Endothelial cell of umbilical vein (primary cell): Measurements from ENCODE around the gene HMCN1. TPM values are rescaled to one million over a fixed set of nuclear protein-coding genes. Genes with fewer than 3 reads are reported as not detected.

ENCODE experiments used
- BruUV-seq: library from RNA; stranded (reverse); fragments of 400-500 nt; replicated peaks from 2 replicates; lab custom pipeline; 2021; lab: Mats Ljungman, UMichigan
- CTCF ChIA-PET: fragments of 300-600, 350-600 bp; sonication (Branson Sonifier 250); formaldehyde crosslinking; loops from one replicate; lab custom pipeline; 2021; ENCODE audit warnings: antibody characterized with exemption, inconsistent platforms; lab: Charles Lee
- POLR2A ChIA-PET: fragments of 300-600, 350-600 bp; sonication (Branson Sonifier 250); formaldehyde crosslinking; loops from one replicate; lab custom pipeline; 2021; ENCODE audit warnings: antibody characterized with exemption, inconsistent platforms; lab: Charles Lee
- DNase-seq: peaks from one replicate; pipeline ENCODE4 v3.0.0-alpha.2; 2011; ENCODE audit warnings: low read depth, low spot score
- FAIRE-seq: peaks from 2 replicates; lab custom pipeline; 2011; peaks lifted over from hg19 to GRCh38; lab: Jason Lieb, UNC
- H2AFZ ChIP-seq: 2 replicates; pipeline ENCODE4 v1.6.0; 2012; ENCODE audit warnings: low read depth, low read length, control low read depth, inconsistent platforms
- H3K27ac ChIP-seq: 2 replicates; pipeline ENCODE4 v1.5.1; 2011; ENCODE audit warnings: low read depth, mild to moderate bottlenecking, control low read depth, low read length, moderate library complexity; ENCODE audit not compliant: insufficient read depth
- H3K27me3 ChIP-seq, 2 experiments: 2 replicates each; pipeline versions ENCODE4 v1.6.0 to v1.6.1; 2011; ENCODE audit warnings: low read length in 2 of 2, mixed read lengths in 1 of 2; ENCODE audit not compliant: control insufficient read depth in 2 of 2, insufficient read depth in 2 of 2
- H3K36me3 ChIP-seq, 2 experiments: 2 replicates in 1 of 2; 3 replicates in 1 of 2; pipeline ENCODE4 v1.5.1; 2011; ENCODE audit warnings: low read length in 2 of 2, mild to moderate bottlenecking in 1 of 2, moderate library complexity in 1 of 2; ENCODE audit not compliant: control insufficient read depth in 2 of 2, insufficient read depth in 2 of 2; ENCODE audit errors: extremely low read depth in 1 of 2
- H3K4me1 ChIP-seq: 3 replicates; pipeline ENCODE4 v1.5.1; 2011; ENCODE audit warnings: mild to moderate bottlenecking, low read length; ENCODE audit not compliant: control insufficient read depth, insufficient read depth; ENCODE audit errors: extremely low read depth
- H3K4me2 ChIP-seq: 2 replicates; pipeline ENCODE4 v1.6.1; 2011; ENCODE audit warnings: low read length, control low read depth, mixed read lengths; ENCODE audit not compliant: insufficient read depth
- H3K4me3 ChIP-seq, 3 experiments: fragments of 200-600 bp in 1 of 3; sonication (generic), shearing (Covaris generic) in 1 of 3; replicated peaks in 1 of 3; 2 replicates each; pipeline ENCODE4 v1.5.1; 2011 to 2016; ENCODE audit warnings: control low read depth in 3 of 3, low read length in 3 of 3, mild to moderate bottlenecking in 2 of 3, inconsistent platforms in 1 of 3, low read depth in 1 of 3, moderate library complexity in 1 of 3; ENCODE audit not compliant: insufficient read depth in 1 of 3
- H3K79me2 ChIP-seq: 2 replicates; pipeline ENCODE4 v1.6.0; 2012; ENCODE audit warnings: low read length, inconsistent platforms; ENCODE audit not compliant: control insufficient read depth, insufficient read depth
- H3K9ac ChIP-seq: replicated peaks from 2 replicates; pipeline ENCODE3; 2011; ENCODE audit warnings: low read length, control low read depth; ENCODE audit not compliant: insufficient read depth; ENCODE audit errors: extremely low read depth
- H3K9me1 ChIP-seq: replicated peaks from 3 replicates; pipeline ENCODE4 v1.6.0; 2011; ENCODE audit warnings: mild to moderate bottlenecking, low read length; ENCODE audit not compliant: control insufficient read depth, insufficient read depth; ENCODE audit errors: extremely low read depth
- H3K9me3 ChIP-seq: replicated peaks from 2 replicates; pipeline ENCODE4 v1.5.1; 2012; ENCODE audit warnings: low read length, inconsistent platforms; ENCODE audit not compliant: control insufficient read depth, insufficient read depth
- H4K20me1 ChIP-seq: replicated peaks from 2 replicates; pipeline ENCODE3; 2011; ENCODE audit warnings: mild to moderate bottlenecking, low read length; ENCODE audit not compliant: control insufficient read depth, insufficient read depth; ENCODE audit errors: extremely low read depth
- CTCF ChIP-seq, 2 donors: IDR thresholded peaks; 1 replicate in 1 of 2; 2 replicates in 1 of 2; pipeline ENCODE4 v1.5.1; 2011; ENCODE audit warnings: low read length in 2 of 2, mild to moderate bottlenecking in 2 of 2, moderate library complexity in 2 of 2, control low read depth in 1 of 2, inconsistent platforms in 1 of 2, low read depth in 1 of 2; ENCODE audit not compliant: insufficient read depth in 1 of 2; ENCODE audit errors: extremely low read depth in 1 of 2
- EZH2 ChIP-seq: IDR thresholded peaks from 2 replicates; pipeline ENCODE4 v1.6.1; 2012; ENCODE audit warnings: borderline replicate concordance, low read depth, mild to moderate bottlenecking, moderate library complexity, low read length, inconsistent platforms; ENCODE audit not compliant: severe bottlenecking
- FOS ChIP-seq: IDR thresholded peaks from 2 replicates; pipeline ENCODE4 v1.6.1; 2011; ENCODE audit warnings: mild to moderate bottlenecking, low read length, moderate library complexity, borderline replicate concordance; ENCODE audit not compliant: insufficient read depth
- GATA2 ChIP-seq: IDR thresholded peaks from 2 replicates; pipeline ENCODE4 v1.7.0; 2011; ENCODE audit warnings: low read depth, mild to moderate bottlenecking, moderate library complexity, mixed read lengths, low read length; ENCODE audit not compliant: insufficient read length, insufficient read depth
- JUN ChIP-seq: IDR thresholded peaks from 2 replicates; pipeline ENCODE4 v1.6.1; 2011; ENCODE audit warnings: borderline replicate concordance, low read depth; ENCODE audit not compliant: insufficient read length, insufficient read depth
- MAX ChIP-seq: IDR thresholded peaks from 2 replicates; pipeline ENCODE4 v1.6.1; 2011; ENCODE audit not compliant: insufficient read depth, insufficient read length
- MYC ChIP-seq: IDR thresholded peaks from one replicate; pipeline ENCODE4 v1.6.1; 2011; ENCODE audit warnings: mild to moderate bottlenecking, low read depth, low read length
- POLR2A ChIP-seq: IDR thresholded peaks from 2 replicates; pipeline ENCODE4 v1.6.1; 2012; ENCODE audit warnings: low read depth, mild to moderate bottlenecking, control low read depth, low read length
- POLR2AphosphoS5 ChIP-seq: IDR thresholded peaks from 2 replicates; pipeline ENCODE4 v1.6.1; 2012; ENCODE audit warnings: low read depth, mild to moderate bottlenecking, control low read depth, low read length, moderate library complexity; ENCODE audit not compliant: insufficient read depth
- dilution Hi-C: fragments of 300-500 bp; cut with MboI; formaldehyde crosslinking; loops from one replicate; pipeline ENCODE4 v1.15.0; 2019; ENCODE audit warnings: low sequenced_read_pairs; ENCODE audit not compliant: extremely low pct_ligation_motif_present
- intact Hi-C: fragments of 100-400 bp; cut with micrococcal nuclease; formaldehyde crosslinking; loops from one replicate; pipeline ENCODE4 v1.10.0; 2022
- polyA plus RNA-seq, 4 experiments: library from polyadenylated mRNA; depleted of rRNA in 3 of 4; stranded (reverse) in 3 of 4; unstranded in 1 of 4; fragments of >200 nt; gene quantifications; 2 replicates each; pipeline versions ENCODE4 v1.2.1 to v1.2.3, GENCODE V29; 2011 to 2012; ENCODE audit warnings: missing spikeins in 1 of 4
- total RNA-seq: library from RNA; stranded (reverse); gene quantifications from 2 replicates; pipeline ENCODE4 v1.2.3, GENCODE V29; 2021

The HMCN1 gene
- total and polyA plus RNA-seq, 2 donors (not counting 3 experiments of a cell fraction or from before 2014, with no cell fraction given): 10.3 to 16.0 TPM

GRCh38 chr1:186042230-186042629, 308.0 kb downstream of the HMCN1 start:
- DNase-seq (no peak), FAIRE-seq (no peak)
- Histone ChIP-seq H3K27ac (no peak overlapping the region), H3K9ac (no peak overlapping the region), H3K4me2 (no peak overlapping the region), H3K4me3 (no peak overlapping the region), H3K27me3 (no peaks in the 10 kb centered on the region), H4K20me1 (no peaks in the 10 kb centered on the region), H3K9me1 (no peaks in the 10 kb centered on the region), H3K4me1 (no peaks in the 10 kb centered on the region), H3K36me3 (no peaks in the 10 kb centered on the region), H3K9me3 (no peaks in the 10 kb centered on the region), H3K79me2 (no peaks in the 10 kb centered on the region), H2AFZ (no peak overlapping the region)
- dilution Hi-C loops (no loop called here), intact Hi-C loops (no loop called here)
- CTCF ChIA-PET: interaction anchor here (1.0 kb wide), 1 partner anchor 106 kb away, joined by 3 read pairs; no protein-coding TSS in a partner anchor
- BruUV-seq: no TSS peak
- no peak for TF ChIP-seq GATA2
- no peak for TF ChIP-seq POLR2A
- no peak for TF ChIP-seq FOS
- no peak for TF ChIP-seq MAX
- no peak for TF ChIP-seq CTCF (IDR thresholded peaks at IDR 0.05; ENCODE audit: extremely low read depth in 1 of 2, insufficient read depth in 1 of 2, low read depth in 1 of 2, low read length in 2 of 2)
- no peak for TF ChIP-seq POLR2AphosphoS5
- TF ChIP-seq EZH2: no peak
- no peak for TF ChIP-seq MYC
- TF ChIP-seq JUN: no peak
- POLR2A ChIA-PET: no interaction called here
